ENCODE results near the gene TADA2B.

TADA2B gene

DNA sequence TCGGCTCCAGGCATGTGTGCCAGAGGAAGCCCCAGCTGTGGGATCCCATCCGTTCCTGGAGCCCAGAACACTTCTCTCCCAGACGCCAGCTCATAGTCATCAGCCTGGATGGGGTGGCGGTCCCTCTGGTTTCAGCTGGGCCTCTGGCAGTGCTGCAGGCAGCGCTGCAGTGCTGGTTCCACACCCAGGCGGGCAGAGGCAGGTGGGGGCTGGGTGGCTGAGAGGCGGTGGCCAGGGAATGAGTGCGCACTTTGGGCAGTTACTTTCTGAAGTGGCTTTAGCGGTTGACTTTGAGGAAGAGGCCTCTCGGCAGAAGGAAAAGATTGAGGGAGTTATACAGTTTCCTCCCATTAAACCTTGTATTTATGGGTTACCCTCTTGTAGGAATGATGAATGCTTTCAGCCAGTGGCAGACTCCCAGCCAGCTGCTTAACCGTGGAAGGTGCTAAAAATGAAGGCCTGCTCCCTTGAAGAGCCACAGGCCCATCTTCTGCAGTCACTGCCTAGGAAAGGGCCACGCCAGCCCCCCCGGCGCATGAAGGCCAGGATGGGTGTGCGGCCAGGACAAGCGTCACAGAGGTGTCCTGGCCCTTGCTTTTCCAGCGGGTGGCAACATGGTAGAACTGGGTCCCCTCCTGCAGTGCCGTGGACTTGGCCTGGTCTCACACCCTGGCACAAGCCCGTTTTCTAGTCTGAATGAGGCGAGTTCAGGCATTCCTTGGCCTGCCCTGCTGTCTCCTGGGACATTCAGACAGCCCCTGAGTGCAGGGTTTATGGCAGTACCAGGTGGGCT is 9.9 kb downstream of the TADA2B start:
- Histone ChIP-seq H3K9me3 (ENCODE audit: control insufficient read depth, insufficient read depth, low read length) (no peaks in the 10 kb centered on the region), H3K36me3 (ENCODE audit: control insufficient read depth, insufficient read depth, low read length) (peaks cover 8% of the 10 kb centered on the region), H3K4me1 (ENCODE audit: control insufficient read depth, insufficient read depth, low read length) (no peaks in the 10 kb centered on the region), H3K9ac (ENCODE audit: low read depth, low read length) (no peak overlapping the region), H3K27me3 (ENCODE audit: control insufficient read depth, insufficient read depth, low read length) (no peaks in the 10 kb centered on the region), H3K4me3 (ENCODE audit: low read depth, low read length) (no peak overlapping the region)

DNA sequence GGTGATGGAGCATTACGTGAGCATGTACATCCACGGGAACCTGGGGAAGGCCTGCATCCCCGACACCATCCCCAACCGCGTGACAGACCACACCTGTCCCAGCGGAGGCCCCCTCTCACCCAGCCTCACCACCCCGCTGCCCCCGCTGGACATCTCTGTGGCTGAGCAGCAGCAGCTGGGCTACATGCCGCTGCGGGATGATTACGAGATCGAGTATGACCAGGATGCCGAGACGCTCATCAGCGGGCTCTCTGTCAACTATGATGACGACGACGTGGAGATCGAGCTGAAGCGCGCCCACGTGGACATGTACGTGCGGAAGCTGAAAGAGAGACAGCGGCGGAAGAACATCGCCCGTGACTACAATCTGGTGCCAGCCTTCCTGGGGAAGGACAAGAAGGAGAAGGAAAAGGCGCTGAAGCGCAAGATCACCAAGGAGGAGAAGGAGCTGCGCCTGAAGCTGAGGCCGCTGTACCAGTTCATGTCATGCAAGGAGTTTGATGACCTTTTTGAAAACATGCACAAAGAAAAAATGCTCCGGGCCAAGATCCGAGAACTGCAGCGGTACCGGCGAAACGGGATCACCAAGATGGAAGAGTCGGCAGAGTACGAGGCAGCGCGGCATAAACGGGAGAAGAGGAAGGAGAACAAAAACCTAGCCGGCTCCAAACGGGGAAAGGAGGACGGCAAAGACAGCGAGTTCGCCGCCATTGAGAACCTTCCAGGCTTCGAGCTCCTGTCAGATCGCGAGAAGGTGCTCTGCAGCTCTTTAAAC is 11.1 kb downstream of the TADA2B start:
- no peaks in the 10 kb centered on the region for H3K4me1 ChIP-seq (ENCODE audit: control insufficient read depth, insufficient read depth, low read length)
- no peaks in the 10 kb centered on the region for H3K9me3 ChIP-seq (ENCODE audit: control insufficient read depth, insufficient read depth, low read length)
- no peaks in the 10 kb centered on the region for H3K27me3 ChIP-seq (ENCODE audit: control insufficient read depth, insufficient read depth, low read length)
- H3K36me3 ChIP-seq (ENCODE audit: control insufficient read depth, insufficient read depth, low read length): peaks cover 8% of the 10 kb centered on the region
- H3K4me3 ChIP-seq (ENCODE audit: low read depth, low read length): no peak overlapping the region
- H3K9ac ChIP-seq (ENCODE audit: low read depth, low read length): no peak overlapping the region

DNA sequence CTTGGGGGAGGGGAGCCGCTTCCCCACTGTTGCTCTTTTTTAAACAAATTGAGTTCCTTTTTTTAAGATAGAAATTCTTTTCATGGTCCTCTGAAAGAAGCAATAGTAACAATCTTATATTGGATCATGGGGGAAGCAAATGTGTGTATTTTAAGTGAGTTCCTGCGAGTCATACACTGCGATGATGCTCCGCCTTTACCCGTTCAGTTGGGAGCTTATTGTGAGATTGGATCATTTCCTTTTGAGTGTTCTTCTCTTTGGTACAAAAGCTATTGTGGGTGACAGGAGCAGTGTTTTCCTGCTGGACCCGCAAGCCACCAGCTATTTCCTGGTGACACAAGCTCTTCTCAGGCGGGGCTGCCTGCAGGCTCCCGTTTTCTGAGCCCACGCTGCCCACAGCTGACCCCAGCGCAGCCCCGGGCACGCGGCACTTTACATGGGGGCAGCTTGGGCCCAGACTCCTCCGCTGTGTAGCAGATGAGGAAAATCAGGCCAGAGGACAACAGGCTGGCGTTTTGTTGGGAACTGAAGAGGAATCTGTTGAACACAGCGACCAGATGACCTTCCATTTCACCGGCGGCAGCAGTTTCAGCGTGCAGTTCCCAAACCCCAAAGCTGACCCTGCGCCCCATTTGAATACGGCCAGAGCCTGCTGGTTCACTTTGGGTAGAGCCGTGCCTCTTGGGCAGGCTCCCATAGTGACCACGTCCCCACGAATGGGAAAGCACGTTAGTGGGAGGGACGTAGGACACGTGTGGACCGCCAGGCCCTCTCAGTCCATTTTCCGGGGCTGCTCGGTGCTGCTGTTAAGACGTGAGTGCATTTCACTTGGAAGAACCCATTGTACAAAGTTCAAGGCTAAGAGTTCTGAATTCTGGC is 12.2 kb downstream of the TADA2B start:
- Histone ChIP-seq H3K4me3 (ENCODE audit: low read depth, low read length) (no peak overlapping the region), H3K36me3 (ENCODE audit: control insufficient read depth, insufficient read depth, low read length) (peaks cover 8% of the 10 kb centered on the region), H3K9me3 (ENCODE audit: control insufficient read depth, insufficient read depth, low read length) (no peaks in the 10 kb centered on the region), H3K9ac (ENCODE audit: low read depth, low read length) (no peak overlapping the region), H3K27me3 (ENCODE audit: control insufficient read depth, insufficient read depth, low read length) (no peaks in the 10 kb centered on the region), H3K4me1 (ENCODE audit: control insufficient read depth, insufficient read depth, low read length) (no peaks in the 10 kb centered on the region)

DNA sequence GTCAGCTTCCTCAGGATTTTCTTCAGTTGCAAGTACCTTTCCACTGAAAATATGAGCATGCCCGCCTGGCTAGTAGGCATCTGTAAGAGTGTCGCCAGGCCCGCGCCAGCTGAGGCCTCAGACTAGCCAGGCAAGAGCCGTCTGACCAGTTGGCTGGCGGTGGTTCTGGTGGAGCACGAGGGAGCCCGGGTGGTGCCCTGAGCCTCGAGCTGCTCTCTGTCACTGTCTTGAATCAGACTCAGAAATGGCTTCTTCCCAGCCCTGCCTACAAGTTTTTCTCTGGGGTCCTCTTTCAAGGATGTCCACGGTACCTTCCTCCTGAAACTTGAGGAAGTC is 12.8 kb downstream of the TADA2B start:
- Histone ChIP-seq H3K36me3 (ENCODE audit: control insufficient read depth, insufficient read depth, low read length) (peaks cover 14% of the 10 kb centered on the region), H3K4me3 (ENCODE audit: low read depth, low read length) (no peak overlapping the region), H3K27me3 (ENCODE audit: control insufficient read depth, insufficient read depth, low read length) (no peaks in the 10 kb centered on the region), H3K9me3 (ENCODE audit: control insufficient read depth, insufficient read depth, low read length) (no peaks in the 10 kb centered on the region), H3K9ac (ENCODE audit: low read depth, low read length) (no peak overlapping the region), H3K4me1 (ENCODE audit: control insufficient read depth, insufficient read depth, low read length) (no peaks in the 10 kb centered on the region)

DNA sequence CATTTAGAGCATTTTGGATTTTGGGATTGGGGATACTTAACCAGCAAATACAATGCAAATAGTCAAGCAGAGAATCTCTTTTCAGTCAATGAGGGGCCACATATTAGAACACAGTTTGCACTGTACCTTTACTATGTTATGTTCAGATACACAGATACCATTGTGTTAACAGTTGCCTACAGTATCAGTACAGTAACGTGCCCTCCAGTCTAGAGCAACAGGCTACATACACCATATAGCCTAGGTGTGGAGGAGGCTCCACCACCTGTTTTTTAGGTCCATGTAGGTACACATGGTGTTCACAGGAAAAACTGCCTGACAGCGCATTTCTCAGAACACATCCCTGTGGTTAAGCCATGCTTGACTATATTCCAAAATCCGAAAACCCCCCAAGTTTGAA is 15.6 kb downstream of the TADA2B start:
- Histone ChIP-seq H3K4me3 (ENCODE audit: low read depth, low read length) (no peak overlapping the region), H3K9ac (ENCODE audit: low read depth, low read length) (no peak overlapping the region), H3K4me1 (ENCODE audit: control insufficient read depth, insufficient read depth, low read length) (no peaks in the 10 kb centered on the region), H3K9me3 (ENCODE audit: control insufficient read depth, insufficient read depth, low read length) (no peaks in the 10 kb centered on the region), H3K36me3 (ENCODE audit: control insufficient read depth, insufficient read depth, low read length) (peaks cover 32% of the 10 kb centered on the region), H3K27me3 (ENCODE audit: control insufficient read depth, insufficient read depth, low read length) (no peaks in the 10 kb centered on the region)

DNA sequence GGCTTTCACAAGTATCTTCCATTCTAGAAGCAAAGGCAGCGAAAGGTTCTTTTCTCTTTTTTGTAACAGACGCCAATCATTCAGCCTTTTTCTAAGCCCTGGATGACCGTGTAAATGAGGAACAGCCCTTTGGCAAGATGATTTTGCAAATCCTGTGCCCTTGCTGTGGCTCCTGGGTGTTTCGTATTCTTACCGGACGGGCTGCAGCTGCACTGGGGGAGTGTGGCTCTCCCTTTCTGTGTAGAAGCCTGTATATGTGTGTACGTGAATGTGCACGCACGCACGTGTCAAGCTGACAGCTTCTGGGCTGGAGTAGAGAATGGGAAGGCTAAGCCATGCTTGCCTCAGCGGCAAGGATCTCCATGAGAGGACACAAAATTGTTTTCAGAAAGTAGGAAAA is 16.5 kb downstream of the TADA2B start:
- H3K9ac ChIP-seq (ENCODE audit: low read depth, low read length): no peak overlapping the region
- H3K27me3 ChIP-seq (ENCODE audit: control insufficient read depth, insufficient read depth, low read length): no peaks in the 10 kb centered on the region
- H3K36me3 ChIP-seq (ENCODE audit: control insufficient read depth, insufficient read depth, low read length): peaks cover 34% of the 10 kb centered on the region
- H3K9me3 ChIP-seq (ENCODE audit: control insufficient read depth, insufficient read depth, low read length): no peaks in the 10 kb centered on the region
- H3K4me3 ChIP-seq (ENCODE audit: low read depth, low read length): no peak overlapping the region
- no peaks in the 10 kb centered on the region for H3K4me1 ChIP-seq (ENCODE audit: control insufficient read depth, insufficient read depth, low read length)

DNA sequence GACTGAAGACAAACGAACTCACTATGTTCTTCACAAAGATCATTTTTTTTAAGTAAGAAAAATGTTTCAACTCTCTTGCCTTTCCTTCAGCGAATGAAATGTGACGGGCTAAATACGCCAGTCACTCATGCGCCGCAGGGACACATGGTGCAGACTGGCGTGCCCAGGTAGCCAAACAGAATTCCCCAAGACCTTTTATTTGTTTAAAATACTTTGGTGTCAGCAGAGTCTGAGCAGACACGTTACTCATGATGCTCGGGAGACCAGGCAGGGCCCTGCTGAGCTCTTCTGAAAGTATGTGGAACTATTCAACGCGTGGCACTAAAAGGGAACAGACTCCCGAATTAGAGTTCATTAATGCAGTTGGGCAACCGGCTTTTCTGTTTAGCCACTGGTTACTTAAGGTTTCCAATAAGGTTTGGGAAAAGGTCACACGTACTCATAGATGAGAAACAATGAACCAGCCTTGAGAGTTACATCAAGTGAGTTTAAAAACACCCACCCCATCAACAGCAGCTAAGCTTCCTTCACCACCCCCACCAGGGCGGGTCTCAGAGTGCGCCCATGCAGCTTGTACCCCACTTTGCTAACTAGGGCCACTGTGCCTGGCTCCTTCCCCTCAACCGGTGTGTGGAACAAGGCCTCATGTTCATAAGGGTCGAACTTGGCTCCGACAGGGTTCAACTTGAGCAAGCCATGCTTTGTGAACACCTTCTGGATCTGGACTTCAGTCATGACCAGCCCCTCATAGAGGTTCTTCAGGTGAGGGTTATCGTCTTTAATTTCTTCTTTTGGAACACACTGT is 17.4 kb downstream of the TADA2B start:
- Histone ChIP-seq H3K4me1 (ENCODE audit: control insufficient read depth, insufficient read depth, low read length) (no peaks in the 10 kb centered on the region), H3K4me3 (ENCODE audit: low read depth, low read length) (no peak overlapping the region), H3K9ac (ENCODE audit: low read depth, low read length) (no peak overlapping the region), H3K36me3 (ENCODE audit: control insufficient read depth, insufficient read depth, low read length) (peaks cover 33% of the 10 kb centered on the region), H3K9me3 (ENCODE audit: control insufficient read depth, insufficient read depth, low read length) (no peaks in the 10 kb centered on the region), H3K27me3 (ENCODE audit: control insufficient read depth, insufficient read depth, low read length) (no peaks in the 10 kb centered on the region)

DNA sequence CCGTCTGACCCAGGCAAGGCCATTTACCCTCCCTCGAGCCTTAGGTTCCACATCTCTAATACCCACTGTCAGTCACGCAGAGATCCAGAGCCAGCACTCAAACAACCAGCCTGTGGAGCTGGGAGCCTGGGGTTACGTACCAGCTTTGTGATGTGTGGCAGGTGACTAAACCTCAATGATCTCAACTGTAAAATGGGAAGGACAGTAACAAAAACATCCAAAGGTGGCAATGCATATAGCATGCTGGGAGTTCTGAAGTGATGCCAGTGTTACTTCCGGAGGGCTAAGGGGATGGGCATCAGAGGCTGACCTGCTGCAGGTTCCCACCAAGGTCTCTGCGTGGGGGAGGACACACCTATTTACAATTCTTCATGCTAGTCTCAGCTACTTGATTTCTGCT is 18.6 kb downstream of the TADA2B start:
- peaks cover 33% of the 10 kb centered on the region for H3K36me3 ChIP-seq (ENCODE audit: control insufficient read depth, insufficient read depth, low read length)
- no peak overlapping the region for H3K4me3 ChIP-seq (ENCODE audit: low read depth, low read length)
- H3K4me1 ChIP-seq (ENCODE audit: control insufficient read depth, insufficient read depth, low read length): peaks cover 3% of the 10 kb centered on the region

DNA sequence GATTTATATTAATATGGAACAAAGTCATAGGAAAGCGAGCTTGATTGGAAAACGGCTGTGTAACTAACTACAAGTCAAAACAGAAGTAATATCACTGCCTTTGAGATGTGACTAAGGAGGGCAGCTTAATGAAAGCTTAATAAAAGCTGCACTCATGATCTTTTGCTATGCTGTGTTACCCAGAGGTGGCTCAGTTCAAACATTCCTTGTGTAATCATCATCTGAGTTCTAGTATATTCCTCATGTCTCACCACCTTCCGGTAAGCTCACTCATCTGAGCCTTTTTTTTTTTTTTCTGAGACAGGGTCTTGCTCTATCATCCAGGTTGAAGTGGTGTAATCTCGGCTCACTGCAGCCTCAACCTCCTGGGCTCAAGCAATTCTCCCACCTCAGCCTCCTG is 19.6 kb downstream of the TADA2B start:
- H3K4me1 ChIP-seq (ENCODE audit: control insufficient read depth, insufficient read depth, low read length): peaks cover 3% of the 10 kb centered on the region
- H3K4me3 ChIP-seq (ENCODE audit: low read depth, low read length): no peak overlapping the region
- no peak overlapping the region for H3K9ac ChIP-seq (ENCODE audit: low read depth, low read length)
- H3K36me3 ChIP-seq (ENCODE audit: control insufficient read depth, insufficient read depth, low read length): peaks cover 33% of the 10 kb centered on the region
- H3K9me3 ChIP-seq (ENCODE audit: control insufficient read depth, insufficient read depth, low read length): no peaks in the 10 kb centered on the region
- H3K27me3 ChIP-seq (ENCODE audit: control insufficient read depth, insufficient read depth, low read length): no peaks in the 10 kb centered on the region

More for the DNA sequence above, 18.6 kb downstream of the TADA2B start:
- Histone ChIP-seq H3K9me3 (ENCODE audit: control insufficient read depth, insufficient read depth, low read length) (no peaks in the 10 kb centered on the region), H3K9ac (ENCODE audit: low read depth, low read length) (no peak overlapping the region), H3K27me3 (ENCODE audit: control insufficient read depth, insufficient read depth, low read length) (no peaks in the 10 kb centered on the region)

DNA sequence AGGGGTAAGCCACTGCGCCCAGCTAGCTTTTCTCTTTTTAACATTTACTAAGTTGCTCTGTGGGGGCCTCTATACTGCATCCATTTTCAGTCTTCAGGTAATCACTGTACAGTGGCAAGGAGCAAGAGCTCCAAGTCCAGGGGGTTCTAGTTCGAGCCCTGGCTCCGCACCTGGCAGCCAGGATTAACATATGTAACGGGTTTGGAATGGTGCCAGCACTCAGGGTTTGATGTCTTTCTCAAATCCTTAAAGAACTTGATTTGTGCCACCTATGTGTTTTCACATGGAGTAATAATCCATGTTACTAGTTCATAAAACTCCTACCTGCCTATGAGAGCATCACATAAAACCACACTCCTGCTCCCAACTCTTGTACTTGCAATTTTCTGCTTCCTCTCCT is 20.2 kb downstream of the TADA2B start:
- no peaks in the 10 kb centered on the region for H3K9me3 ChIP-seq (ENCODE audit: control insufficient read depth, insufficient read depth, low read length)

DNA sequence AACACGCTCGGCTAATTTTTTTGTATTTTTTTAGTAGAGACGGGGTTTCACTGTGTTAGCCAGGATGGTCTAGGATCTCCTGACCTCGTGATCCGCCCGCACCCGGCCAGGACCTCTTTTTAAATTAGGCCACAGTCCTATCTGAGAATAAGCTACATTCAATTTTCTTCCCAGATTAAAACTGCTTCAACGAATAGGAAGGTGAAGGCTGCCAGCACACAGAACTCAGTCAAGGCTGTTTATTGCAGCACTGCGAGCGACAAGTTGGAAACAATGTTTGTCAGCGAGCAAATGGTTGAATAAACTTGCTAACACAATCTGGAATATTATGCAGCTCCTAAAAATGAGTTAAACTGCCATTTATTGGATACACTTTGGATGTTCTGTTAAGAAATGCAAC is 22.8 kb downstream of the TADA2B start:
- peaks cover 12% of the 10 kb centered on the region for H3K27me3 ChIP-seq (ENCODE audit: control insufficient read depth, insufficient read depth, low read length)

More for the DNA sequence above, 20.2 kb downstream of the TADA2B start:
- no peak overlapping the region for H3K9ac ChIP-seq (ENCODE audit: low read depth, low read length)
- no peaks in the 10 kb centered on the region for H3K27me3 ChIP-seq (ENCODE audit: control insufficient read depth, insufficient read depth, low read length)
- peaks cover 3% of the 10 kb centered on the region for H3K4me1 ChIP-seq (ENCODE audit: control insufficient read depth, insufficient read depth, low read length)
- peaks cover 33% of the 10 kb centered on the region for H3K36me3 ChIP-seq (ENCODE audit: control insufficient read depth, insufficient read depth, low read length)
- no peak overlapping the region for H3K4me3 ChIP-seq (ENCODE audit: low read depth, low read length)

More for the DNA sequence above, 22.8 kb downstream of the TADA2B start:
- Histone ChIP-seq H3K36me3 (ENCODE audit: control insufficient read depth, insufficient read depth, low read length) (peaks cover 27% of the 10 kb centered on the region), H3K9ac (ENCODE audit: low read depth, low read length) (no peak overlapping the region), H3K9me3 (ENCODE audit: control insufficient read depth, insufficient read depth, low read length) (no peaks in the 10 kb centered on the region), H3K4me1 (ENCODE audit: control insufficient read depth, insufficient read depth, low read length) (peaks cover 3% of the 10 kb centered on the region), H3K4me3 (ENCODE audit: low read depth, low read length) (no peak overlapping the region)

All from iPS-15b (cell line).